ENCODE results near the gene SOHLH1. TPM values are rescaled to one million over a fixed set of nuclear protein-coding genes. Genes with fewer than 3 reads are reported as not detected.

The SOHLH1 gene
- total and polyA plus RNA-seq, 2 of the 4 experiments (the other 2 are of a cell fraction): not detected

DNA sequence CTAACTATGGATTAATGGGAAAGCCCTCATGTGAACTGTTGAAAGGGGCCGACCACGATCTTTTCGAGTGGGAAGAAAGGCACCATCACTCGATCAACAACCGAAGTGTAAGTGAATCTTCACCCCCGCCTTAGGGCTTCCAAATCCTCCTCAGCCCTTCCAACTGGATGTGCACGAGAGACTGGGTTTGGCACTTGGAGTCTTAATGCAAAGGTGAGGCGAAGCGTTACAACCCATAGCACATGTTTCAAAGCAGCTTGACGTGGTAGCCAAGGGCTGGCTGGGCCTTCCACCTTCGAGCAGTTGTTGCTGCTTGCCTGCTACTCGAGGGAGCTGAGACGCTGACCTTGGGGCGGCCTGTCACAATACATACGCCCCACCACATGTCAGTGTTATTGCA, 41.9 kb downstream of the SOHLH1 start:
- Histone ChIP-seq H2BK20ac (ENCODE audit: low read depth, low read length) (no peak overlapping the region), H3K23ac (ENCODE audit: low read depth, low read length) (no peak overlapping the region), H3K9me1 (ENCODE audit: insufficient read depth, low read length) (no peaks in the 10 kb centered on the region), H2BK120ac (ENCODE audit: low read depth, low read length) (no peak overlapping the region), H4K8ac (ENCODE audit: low read depth in 2 of 2, low read length in 2 of 2) (no peak overlapping the region), H2AK9ac (replicated peaks; ENCODE audit: low read depth, low read length, poor library complexity) (no peak overlapping the region), H3K79me1 (ENCODE audit: low read depth in 1 of 2, low read length in 2 of 2) (no peaks in the 10 kb centered on the region), H2BK15ac (ENCODE audit: low read depth, low read length) (no peak overlapping the region), H3K56ac (ENCODE audit: extremely low read depth, insufficient read depth, low read length) (no peak overlapping the region), H3K27ac (ENCODE audit: insufficient read depth, low read length) (no peak overlapping the region), H3K4me3 (ENCODE audit: insufficient read depth, low read depth, low read length) (no peak overlapping the region), H3K4me1 (ENCODE audit: control insufficient read depth, insufficient read depth, low read length) (no peaks in the 10 kb centered on the region), H2AFZ (replicated peaks; ENCODE audit: low read length, poor library complexity) (no peak overlapping the region), H3K14ac (replicated peaks; ENCODE audit: low read depth, low read length) (no peak overlapping the region), H3K4me2 (ENCODE audit: low read depth, low read length) (no peak overlapping the region), H4K5ac (ENCODE audit: low read depth, low read length) (no peak overlapping the region), H3K9ac (ENCODE audit: low read depth, low read length) (no peak overlapping the region), H3K4ac (ENCODE audit: low read depth, low read length) (no peak overlapping the region), H2AK5ac (ENCODE audit: low read depth, low read length) (no peak overlapping the region), H4K91ac (ENCODE audit: insufficient read depth, low read depth, low read length) (no peak overlapping the region), H3K27me3 (ENCODE audit: control insufficient read depth, insufficient read depth, low read length) (no peaks in the 10 kb centered on the region), H2BK5ac (ENCODE audit: low read depth, low read length, poor library complexity, severe bottlenecking) (no peak overlapping the region), H4K20me1 (ENCODE audit: insufficient read depth, low read length) (no peaks in the 10 kb centered on the region), H3K36me3 (ENCODE audit: control insufficient read depth, insufficient read depth, low read length) (no peaks in the 10 kb centered on the region), H3K9me3 (ENCODE audit: control insufficient read depth, insufficient read depth, low read length) (peaks cover 7% of the 10 kb centered on the region), H3K18ac (ENCODE audit: low read depth, low read length) (no peak overlapping the region)
- BruUV-seq (replicated peaks): no TSS peak
- in situ Hi-C loops (cut with MboI; ENCODE audit: low sequenced_read_pairs) (no loop called here), dilution Hi-C loops (cut with HindIII; ENCODE audit: low sequenced_read_pairs, unreplicated experiment) (no loop called here), intact Hi-C loops (cut with micrococcal nuclease) (no loop called here)
- DNase-seq (no peak), ATAC-seq (ENCODE audit: low read depth) (no peak)
- ChIA-PET POLR2A (ENCODE audit: unreplicated experiment) (no interaction called here), CTCF (no interaction called here)
- WGBS, 2 experiments (ENCODE audit: extremely low coverage in 2 of 2, insufficient read length in 1 of 2): no CpG with 5 or more reads among the region's 15 CpGs
- TF ChIP-seq MAZ (IDR thresholded peaks at IDR 0.05; ENCODE audit: borderline replicate concordance, low read depth, low read length): no peak
- no peak for TF ChIP-seq NFE2L2 (IDR thresholded peaks at IDR 0.05; ENCODE audit: low read depth, low read length)
- TF ChIP-seq POLR2A (IDR thresholded peaks at IDR 0.05; ENCODE audit: low read depth, low read length): no peak
- TF ChIP-seq CEBPB (IDR thresholded peaks at IDR 0.05; ENCODE audit: low read depth, low read length): no peak
- TF ChIP-seq MAFK (IDR thresholded peaks at IDR 0.05; ENCODE audit: low read depth, low read length): no peak
- TF ChIP-seq RAD21 (IDR thresholded peaks at IDR 0.05; ENCODE audit: low read length): no peak
- no peak for TF ChIP-seq SMC3 (IDR thresholded peaks at IDR 0.05; ENCODE audit: low read depth, low read length)
- TF ChIP-seq RCOR1 (IDR thresholded peaks at IDR 0.05; ENCODE audit: insufficient replicate concordance, low read length): no peak
- TF ChIP-seq MXI1 (IDR thresholded peaks at IDR 0.05; ENCODE audit: borderline replicate concordance, low read depth, low read length): no peak
